IPS-NIHi11 (cell line): ENCODE results near the gene ADGRG1.
"Not testable (repeated sequence)": the region's sequence is repeated elsewhere in the genome, so short reads cannot be mapped to it uniquely, and the experiment has no call there.

ENCODE experiments used
- DNase-seq: peaks from one replicate; pipeline ENCODE4 v3.0.0; 2012; ENCODE audit warnings: mixed read lengths, low spot score

The ADGRG1 gene

GRCh38 chr16:57628008-57628781 lies at the start of gene ADGRG1:
Gene ADGRG1 (plus strand): TSS chr16:57628630. CDS start chr16:57650288, 21,658 bp downstream.
- DNase-seq: peak; percentile 83

- DNase-seq: no peak
Measured at GRCh38 chr16:57579361-57579665, 49.1 kb upstream of the ADGRG1 start.

DNA sequence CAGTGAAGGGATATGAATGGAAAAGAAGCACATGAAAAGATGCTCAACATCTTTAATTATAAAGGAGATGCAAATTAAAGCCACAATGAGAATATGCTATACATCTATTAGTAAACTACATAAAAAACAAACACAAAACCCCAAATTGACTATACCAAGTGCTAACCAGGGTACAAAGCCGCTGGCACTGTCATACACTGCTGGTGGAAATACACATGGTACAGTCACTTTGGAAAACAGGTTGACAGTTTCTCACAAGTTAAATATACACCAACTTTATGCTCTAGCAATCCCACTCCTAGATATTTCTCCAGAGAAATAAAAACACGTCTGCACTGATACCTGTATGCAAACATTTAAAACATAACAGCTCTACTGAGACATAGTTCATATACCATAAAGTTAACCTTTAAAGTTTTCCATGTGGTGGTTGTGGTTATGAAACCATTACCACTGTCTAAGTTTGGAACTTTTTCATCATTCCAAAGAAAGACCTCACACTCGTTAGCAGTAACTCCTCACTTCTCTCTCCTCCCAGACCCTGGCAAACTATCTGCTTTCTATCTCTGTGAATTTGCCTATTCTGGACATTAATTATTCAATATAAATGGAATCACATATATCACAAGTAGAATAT lies 43.3 kb upstream of the ADGRG1 start:
- no peak for DNase-seq

DNA sequence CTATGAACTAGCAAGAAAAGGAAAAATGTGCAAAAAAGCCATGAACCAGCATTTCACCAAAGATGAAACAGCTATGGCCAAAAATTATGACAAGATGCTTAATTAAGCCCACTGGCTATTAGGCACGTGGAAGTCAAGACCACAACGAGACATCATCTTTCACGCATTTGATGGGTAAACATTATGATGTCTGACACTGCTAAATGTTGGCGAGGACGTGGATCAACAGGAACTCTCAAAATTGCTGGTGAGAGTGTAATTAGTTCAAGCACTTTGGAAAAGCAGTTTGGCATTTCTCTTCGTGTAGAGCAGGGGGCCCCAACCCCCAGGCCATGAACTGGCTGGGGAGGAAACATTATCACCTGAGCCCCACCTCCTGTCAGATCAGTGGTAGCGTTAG lies 39.6 kb upstream of the ADGRG1 start:
- DNase-seq: peak; percentile 2

DNA sequence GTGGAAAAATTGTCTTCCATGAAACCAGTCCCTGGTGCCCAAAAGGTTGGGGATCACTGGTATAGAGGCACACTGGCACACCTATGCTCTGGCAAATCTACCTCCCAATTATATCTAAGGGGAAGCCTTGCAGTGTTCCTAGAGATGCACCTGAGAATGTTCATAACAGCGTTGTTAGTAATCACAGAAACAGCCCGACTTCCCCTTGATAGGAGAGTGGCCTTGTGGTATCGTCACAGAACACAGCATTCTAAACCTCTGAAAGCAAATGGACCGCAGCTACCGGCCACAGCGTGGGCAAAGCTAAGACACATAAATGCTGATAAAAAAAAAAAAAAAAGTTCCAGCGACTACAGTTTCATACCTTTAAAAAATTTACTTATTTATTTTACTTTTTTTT lies 39.1 kb upstream of the ADGRG1 start:
- DNase-seq: no peak

GRCh38 chr16:57590654-57591085 lies 37.8 kb upstream of the ADGRG1 start:
- no peak for DNase-seq

DNA sequence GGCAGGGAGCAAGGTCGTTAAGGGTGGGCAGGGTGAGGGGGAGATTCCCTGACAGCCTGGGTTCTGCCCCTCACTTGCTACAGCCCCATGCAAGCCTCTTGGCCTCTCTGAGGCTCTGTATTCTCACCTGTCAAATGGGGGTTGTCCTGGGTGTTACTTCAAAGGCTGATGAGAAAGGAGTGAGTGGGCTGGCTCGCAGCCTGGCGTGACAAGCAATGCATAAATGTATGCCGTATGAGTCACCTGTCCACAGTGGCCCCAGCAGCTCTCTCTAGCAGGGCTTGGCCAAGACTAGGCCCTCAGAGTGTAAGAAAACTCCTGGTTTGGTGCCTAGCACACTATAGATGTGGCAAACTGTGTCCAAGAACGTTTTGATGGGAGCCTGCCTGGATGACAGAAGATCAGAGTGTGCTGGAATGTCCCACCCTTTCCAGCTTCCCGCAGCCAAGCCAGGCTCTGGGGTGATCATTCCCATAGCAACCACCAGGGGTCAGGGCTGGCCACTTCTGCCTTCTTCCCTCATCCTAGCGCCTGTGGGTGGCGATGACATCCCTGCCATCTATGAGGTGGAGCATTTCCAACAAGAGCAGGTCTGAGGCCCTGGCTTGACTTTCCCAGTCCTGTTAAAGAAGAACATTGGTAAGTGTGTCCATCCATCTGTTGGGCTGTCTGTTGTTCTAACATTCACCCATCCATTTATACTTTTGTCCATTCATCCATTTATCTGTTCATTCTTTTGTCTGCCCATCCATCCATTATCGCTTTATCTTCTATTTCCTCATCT lies 37.2 kb upstream of the ADGRG1 start:
- peak; percentile 94 for DNase-seq

DNA sequence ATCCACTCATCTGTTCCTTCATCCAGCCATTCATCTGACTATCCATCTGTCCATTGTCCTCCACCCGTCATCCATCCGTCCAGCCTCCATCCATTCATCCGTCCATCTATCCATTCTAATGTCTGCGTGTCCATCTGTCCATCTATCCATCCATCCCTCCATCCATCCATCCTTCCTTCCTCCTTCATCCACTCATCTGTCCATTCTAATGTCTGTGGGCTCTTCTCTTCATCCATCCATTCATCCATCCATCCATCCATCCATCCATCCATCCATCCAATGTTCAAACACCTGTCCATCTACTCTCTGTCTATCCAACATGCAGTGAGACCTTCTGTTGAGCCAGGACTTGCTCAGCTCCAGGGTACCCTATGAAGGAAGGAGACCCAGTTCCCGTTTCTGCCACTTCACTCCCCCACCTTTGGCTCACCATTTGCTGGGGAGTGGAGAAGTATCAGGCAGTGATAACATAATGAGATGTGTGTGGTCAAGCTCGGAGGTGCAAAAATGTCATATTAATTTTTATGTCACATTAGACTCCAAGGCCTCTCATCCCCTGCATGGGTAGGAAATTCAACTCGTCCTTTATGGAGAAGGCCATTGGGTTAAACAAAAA lies 36.5 kb upstream of the ADGRG1 start:
- DNase-seq: no peak

GRCh38 chr16:57592591-57593003 lies 35.8 kb upstream of the ADGRG1 start:
- DNase-seq: peak; percentile 3

DNA sequence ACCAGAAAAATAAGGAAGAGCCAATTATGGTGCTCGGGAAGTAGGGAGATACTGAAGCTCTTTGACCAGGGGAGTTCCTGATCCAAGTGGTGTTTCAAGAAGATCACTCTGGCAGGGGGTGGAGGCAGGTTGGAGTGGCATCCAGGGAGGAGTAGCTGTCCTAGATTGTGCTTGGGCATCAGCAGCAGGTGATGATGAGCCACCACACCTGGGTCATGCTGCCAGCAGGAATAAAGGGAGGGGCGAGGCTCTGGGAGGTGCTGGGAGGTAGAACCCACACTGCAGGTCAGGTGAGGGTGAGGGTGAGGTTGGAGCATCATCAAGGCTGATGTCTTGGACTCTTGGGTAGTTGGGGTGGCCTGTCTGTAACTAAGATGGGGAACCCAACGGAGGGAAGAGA lies 35.4 kb upstream of the ADGRG1 start:
- no peak for DNase-seq

DNA sequence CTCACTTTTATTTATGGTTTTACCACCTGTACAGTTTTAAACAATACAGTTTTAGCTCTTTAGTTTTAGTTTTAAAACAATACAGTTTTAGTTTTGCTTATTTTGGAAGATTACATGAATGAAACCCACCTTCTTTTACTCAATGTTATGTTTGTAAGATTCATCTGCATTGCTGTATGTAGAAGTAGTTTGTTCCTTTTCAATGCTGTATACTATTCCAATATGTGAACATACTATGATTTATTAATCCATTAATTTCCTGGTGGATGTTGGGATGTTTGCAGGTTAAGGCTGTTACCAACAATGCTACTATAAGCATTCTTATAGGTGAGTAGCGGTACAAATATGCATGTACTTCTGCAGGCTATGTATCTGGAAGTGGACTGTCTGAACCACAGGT lies 34.4 kb upstream of the ADGRG1 start:
- no peak for DNase-seq

DNA sequence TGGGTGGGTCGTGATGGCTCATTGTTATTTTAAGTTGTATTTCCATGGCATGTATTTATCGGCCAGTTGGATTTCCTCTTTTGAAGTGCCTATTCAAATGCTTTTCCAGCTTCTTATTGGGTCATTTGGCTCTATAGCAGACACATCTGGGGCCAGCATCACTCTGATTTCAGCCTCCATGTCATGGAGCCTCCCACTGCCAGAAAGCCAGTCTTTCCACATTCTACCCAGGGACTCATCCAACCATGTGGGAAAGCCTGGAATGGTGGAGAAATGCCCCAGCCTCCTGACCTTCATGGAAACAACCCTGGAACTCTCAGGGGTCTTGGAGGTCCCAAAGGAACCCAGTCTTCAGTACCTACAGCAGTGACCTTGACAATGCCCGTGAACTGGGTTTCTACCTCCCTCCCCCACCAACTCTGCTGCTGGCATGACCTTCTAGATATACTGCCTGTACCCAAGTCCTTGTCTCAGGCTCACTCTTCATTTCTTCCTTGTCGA lies 33.8 kb upstream of the ADGRG1 start:
- no peak for DNase-seq

- DNase-seq: not testable (repeated sequence)
Measured at GRCh38 chr16:57596234-57596633, 32.2 kb upstream of the ADGRG1 start.

GRCh38 chr16:57598437-57598836 lies 30.0 kb upstream of the ADGRG1 start:
- no peak for DNase-seq

- DNase-seq: peak; percentile 87
Measured at GRCh38 chr16:57600048-57600835, 28.2 kb upstream of the ADGRG1 start.

DNA sequence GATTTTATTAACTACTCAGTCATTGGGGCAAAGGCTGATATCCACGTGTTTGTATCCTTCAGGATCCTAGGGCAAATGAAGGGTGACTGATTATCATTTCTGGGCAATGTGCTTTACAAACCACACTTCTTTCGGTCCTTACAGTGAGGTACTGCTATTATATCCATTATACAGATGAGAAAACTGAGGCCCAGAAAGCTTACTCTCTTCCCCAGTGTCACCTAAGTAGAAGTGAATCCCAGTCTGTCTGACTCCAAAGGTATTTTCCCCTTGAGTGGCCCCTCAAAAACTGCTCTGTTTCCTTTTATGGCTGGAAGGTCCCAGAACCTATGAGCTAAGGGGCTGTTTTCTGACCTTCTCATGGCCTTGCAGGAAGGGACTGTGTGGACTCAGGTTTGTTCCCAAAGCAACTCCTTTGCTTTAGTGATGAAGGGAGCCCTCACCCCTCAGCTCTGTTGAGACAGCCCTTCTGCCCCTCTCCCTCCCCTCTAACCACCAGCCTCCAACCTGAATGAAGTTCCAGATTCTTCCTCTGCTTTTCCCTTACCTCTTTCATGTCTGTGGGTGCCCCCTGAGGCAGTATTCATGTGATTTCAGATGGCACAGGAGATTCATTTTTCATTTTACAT lies 27.4 kb upstream of the ADGRG1 start:
- no peak for DNase-seq

GRCh38 chr16:57601801-57602478 lies 26.5 kb upstream of the ADGRG1 start:
- DNase-seq: no peak

- DNase-seq: no peak
Measured at GRCh38 chr16:57603115-57604024, 25.1 kb upstream of the ADGRG1 start.

DNA sequence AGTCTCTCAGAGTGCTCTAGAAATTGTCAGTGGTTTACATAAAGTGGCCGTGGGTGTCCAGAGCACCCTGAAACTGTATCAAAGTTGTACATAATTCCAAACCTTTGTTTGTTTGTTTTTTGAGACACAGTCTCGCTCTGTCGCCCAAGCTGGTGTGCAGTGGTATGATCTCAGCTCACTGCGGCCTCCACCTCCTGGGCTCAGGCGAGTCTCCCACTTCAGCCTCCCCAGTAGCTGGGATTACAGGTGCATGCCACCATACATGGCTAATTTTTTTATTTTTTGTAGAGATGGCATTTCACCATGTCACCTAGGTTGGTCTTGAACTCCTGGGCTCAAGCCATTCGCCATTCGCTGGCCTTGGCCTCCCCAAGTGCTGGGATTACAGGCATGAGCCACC lies 24.3 kb upstream of the ADGRG1 start:
- no peak for DNase-seq
